Measurements from ENCODE around the gene GEN1.

The GEN1 gene

GRCh38 chr2:17728210-17728609 lies 25.7 kb upstream of the GEN1 start:
- Histone ChIP-seq H3K4me3 (ENCODE audit: low read depth in 1 of 2, low read length in 2 of 2) (no peak overlapping the region), H4K20me1 (ENCODE audit: insufficient read depth, low read length) (no peaks in the 10 kb centered on the region), H3K4me1 (ENCODE audit: insufficient read depth, low read length) (no peaks in the 10 kb centered on the region), H3K9ac (ENCODE audit: low read depth, low read length) (no peak overlapping the region), H3K27ac (ENCODE audit: low read length) (no peak overlapping the region), H2AFZ (ENCODE audit: low read depth, low read length) (no peak overlapping the region), H3K36me3 (ENCODE audit: insufficient read depth, low read length) (peaks cover 73% of the 10 kb centered on the region), H3K27me3 (ENCODE audit: insufficient read depth, low read length, poor library complexity) (no peaks in the 10 kb centered on the region), H3K4me2 (ENCODE audit: insufficient read depth, low read length) (no peak overlapping the region), H3K9me3 (ENCODE audit: insufficient read depth, low read length, severe bottlenecking) (no peaks in the 10 kb centered on the region), H3K79me2 (ENCODE audit: insufficient read depth, low read length) (no peaks in the 10 kb centered on the region)
- DNase-seq = no peak
- ATAC-seq (ENCODE audit: insufficient read depth, low read depth) = no peak
- TF ChIP-seq EZH2 (IDR thresholded peaks at IDR 0.05; ENCODE audit: borderline replicate concordance, low read depth, low read length, severe bottlenecking) = no peak
- TF ChIP-seq CTCF (IDR thresholded peaks at IDR 0.05; ENCODE audit: borderline replicate concordance, extremely low read depth, low read length, poor library complexity, severe bottlenecking) = no peak

- ATAC-seq (ENCODE audit: insufficient read depth, low read depth) = no peak
- Histone ChIP-seq H3K4me1 (ENCODE audit: insufficient read depth, low read length) (no peaks in the 10 kb centered on the region), H3K36me3 (ENCODE audit: insufficient read depth, low read length) (peaks cover 71% of the 10 kb centered on the region), H3K4me3 (ENCODE audit: low read depth in 1 of 2, low read length in 2 of 2) (no peak overlapping the region), H3K9ac (ENCODE audit: low read depth, low read length) (no peak overlapping the region), H2AFZ (ENCODE audit: low read depth, low read length) (no peak overlapping the region), H3K27me3 (ENCODE audit: insufficient read depth, low read length, poor library complexity) (no peaks in the 10 kb centered on the region), H4K20me1 (ENCODE audit: insufficient read depth, low read length) (0 out of 2 replicates have a peak, but pooled peaks cover 3% of the 10 kb centered on the region), H3K27ac (ENCODE audit: low read length) (no peak overlapping the region), H3K4me2 (ENCODE audit: insufficient read depth, low read length) (no peak overlapping the region), H3K9me3 (ENCODE audit: insufficient read depth, low read length, severe bottlenecking) (no peaks in the 10 kb centered on the region), H3K79me2 (ENCODE audit: insufficient read depth, low read length) (no peaks in the 10 kb centered on the region)
- DNase-seq = no peak
- TF ChIP-seq EZH2 (IDR thresholded peaks at IDR 0.05; ENCODE audit: borderline replicate concordance, low read depth, low read length, severe bottlenecking) (no peak), CTCF (IDR thresholded peaks at IDR 0.05; ENCODE audit: borderline replicate concordance, extremely low read depth, low read length, poor library complexity, severe bottlenecking) (no peak)
These were observed 24.1 kb upstream of the GEN1 start for GRCh38 chr2:17729880-17730279.

GRCh38 chr2:17733599-17733998 lies 20.3 kb upstream of the GEN1 start:
- Histone ChIP-seq H2AFZ (ENCODE audit: low read depth, low read length) (no peak overlapping the region), H4K20me1 (ENCODE audit: insufficient read depth, low read length) (0 out of 2 replicates have a peak, but pooled peaks cover 3% of the 10 kb centered on the region)

More at GRCh38 chr2:17733599-17733998, 20.3 kb upstream of the GEN1 start:
- no peaks in the 10 kb centered on the region for H3K9me3 ChIP-seq (ENCODE audit: insufficient read depth, low read length, severe bottlenecking)
- H3K79me2 ChIP-seq (ENCODE audit: insufficient read depth, low read length) = no peaks in the 10 kb centered on the region
- no peak overlapping the region for H3K9ac ChIP-seq (ENCODE audit: low read depth, low read length)
- no peak overlapping the region for H3K4me2 ChIP-seq (ENCODE audit: insufficient read depth, low read length)
- H3K36me3 ChIP-seq (ENCODE audit: insufficient read depth, low read length) = peaks cover 74% of the 10 kb centered on the region
- H3K4me3 ChIP-seq (ENCODE audit: low read depth in 1 of 2, low read length in 2 of 2) = no peak overlapping the region
- TF ChIP-seq CTCF (IDR thresholded peaks at IDR 0.05; ENCODE audit: borderline replicate concordance, extremely low read depth, low read length, poor library complexity, severe bottlenecking) (no peak), EZH2 (IDR thresholded peaks at IDR 0.05; ENCODE audit: borderline replicate concordance, low read depth, low read length, severe bottlenecking) (no peak)
- DNase-seq (no peak), ATAC-seq (ENCODE audit: insufficient read depth, low read depth) (no peak)
- no peak overlapping the region for H3K27ac ChIP-seq (ENCODE audit: low read length)
- no peaks in the 10 kb centered on the region for H3K27me3 ChIP-seq (ENCODE audit: insufficient read depth, low read length, poor library complexity)
- no peaks in the 10 kb centered on the region for H3K4me1 ChIP-seq (ENCODE audit: insufficient read depth, low read length)

Data from DND-41 (cell line).